Kidney epithelial cell (primary cell): ENCODE data around the gene C2orf72. TPM values are rescaled to one million over a fixed set of nuclear protein-coding genes. Genes with fewer than 3 reads are reported as not detected.
"Not testable (repeated sequence)": the region's sequence is repeated elsewhere in the genome, so short reads cannot be mapped to it uniquely, and the experiment has no call there.

Experiments
- DNase-seq: peaks from one replicate; pipeline ENCODE4 v3.0.0-alpha.2; 2010; ENCODE audit warnings: low read depth
- H3K27me3 ChIP-seq: 2 replicates; pipeline ENCODE4 v1.6.0; 2011; ENCODE audit warnings: low read length; ENCODE audit not compliant: control insufficient read depth, insufficient read depth
- H3K36me3 ChIP-seq: 2 replicates; pipeline ENCODE4 v1.5.1; 2011; ENCODE audit warnings: low read length; ENCODE audit not compliant: control insufficient read depth, insufficient read depth
- H3K4me3 ChIP-seq: 2 replicates; pipeline ENCODE4 v1.5.1; 2011; ENCODE audit warnings: low read depth, mild to moderate bottlenecking, control low read depth, low read length
- total RNA-seq: library from RNA; depleted of rRNA; stranded (reverse); fragments of >200 nt; gene quantifications from 2 replicates; pipeline ENCODE4 v1.2.3, GENCODE V29; 2015
- TF ChIP-seq, protein P1 (sequence below): IDR thresholded peaks from 2 replicates; pipeline ENCODE4 v1.5.1; 2011; ENCODE audit warnings: mild to moderate bottlenecking, moderate library complexity, low read length, control low read depth, inconsistent platforms; ENCODE audit not compliant: insufficient read depth, poor library complexity, severe bottlenecking

C2orf72 gene
- total RNA-seq, 1 donor from 2014 or later, result 0.63 TPM

DNA sequence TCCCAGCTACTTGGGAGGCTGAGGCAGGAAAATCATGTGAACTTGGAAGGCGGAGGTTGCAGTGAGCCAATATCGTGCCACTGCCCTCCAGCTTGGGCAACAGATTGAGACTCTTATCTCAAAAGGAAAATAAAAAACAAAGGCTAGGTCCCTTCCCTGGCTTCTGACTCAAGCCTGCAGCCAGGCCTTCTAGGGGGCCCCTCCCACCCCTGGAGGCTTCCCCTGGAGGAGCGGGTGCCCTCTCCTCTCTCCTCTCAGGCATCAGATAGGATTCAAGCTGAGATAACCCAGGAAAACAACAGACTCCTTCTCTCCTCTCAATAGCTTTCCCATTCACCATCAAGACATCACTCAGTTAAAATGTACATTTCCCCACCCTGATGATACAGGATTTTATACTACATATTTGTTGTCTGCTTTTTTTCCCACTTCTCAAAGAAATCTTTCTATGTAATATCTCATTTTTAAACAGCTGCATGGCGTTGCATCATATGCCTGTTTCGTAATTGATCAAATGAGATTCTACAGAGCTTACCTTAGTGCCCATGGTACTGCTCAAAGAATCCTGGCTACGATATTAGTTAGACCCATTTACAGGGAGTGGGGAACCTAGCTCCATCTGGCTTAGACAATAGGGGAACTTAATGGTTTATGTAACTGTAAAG, 20.6 kb upstream of the C2orf72 start:
- Histone ChIP-seq H3K36me3 (no peaks in the 10 kb centered on the region), H3K27me3 (peaks cover 11% of the 10 kb centered on the region), H3K4me3 (no peak overlapping the region)
- TF ChIP-seq, protein P1, sequence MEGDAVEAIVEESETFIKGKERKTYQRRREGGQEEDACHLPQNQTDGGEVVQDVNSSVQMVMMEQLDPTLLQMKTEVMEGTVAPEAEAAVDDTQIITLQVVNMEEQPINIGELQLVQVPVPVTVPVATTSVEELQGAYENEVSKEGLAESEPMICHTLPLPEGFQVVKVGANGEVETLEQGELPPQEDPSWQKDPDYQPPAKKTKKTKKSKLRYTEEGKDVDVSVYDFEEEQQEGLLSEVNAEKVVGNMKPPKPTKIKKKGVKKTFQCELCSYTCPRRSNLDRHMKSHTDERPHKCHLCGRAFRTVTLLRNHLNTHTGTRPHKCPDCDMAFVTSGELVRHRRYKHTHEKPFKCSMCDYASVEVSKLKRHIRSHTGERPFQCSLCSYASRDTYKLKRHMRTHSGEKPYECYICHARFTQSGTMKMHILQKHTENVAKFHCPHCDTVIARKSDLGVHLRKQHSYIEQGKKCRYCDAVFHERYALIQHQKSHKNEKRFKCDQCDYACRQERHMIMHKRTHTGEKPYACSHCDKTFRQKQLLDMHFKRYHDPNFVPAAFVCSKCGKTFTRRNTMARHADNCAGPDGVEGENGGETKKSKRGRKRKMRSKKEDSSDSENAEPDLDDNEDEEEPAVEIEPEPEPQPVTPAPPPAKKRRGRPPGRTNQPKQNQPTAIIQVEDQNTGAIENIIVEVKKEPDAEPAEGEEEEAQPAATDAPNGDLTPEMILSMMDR, result no peak
- DNase-seq, result no peak

DNA sequence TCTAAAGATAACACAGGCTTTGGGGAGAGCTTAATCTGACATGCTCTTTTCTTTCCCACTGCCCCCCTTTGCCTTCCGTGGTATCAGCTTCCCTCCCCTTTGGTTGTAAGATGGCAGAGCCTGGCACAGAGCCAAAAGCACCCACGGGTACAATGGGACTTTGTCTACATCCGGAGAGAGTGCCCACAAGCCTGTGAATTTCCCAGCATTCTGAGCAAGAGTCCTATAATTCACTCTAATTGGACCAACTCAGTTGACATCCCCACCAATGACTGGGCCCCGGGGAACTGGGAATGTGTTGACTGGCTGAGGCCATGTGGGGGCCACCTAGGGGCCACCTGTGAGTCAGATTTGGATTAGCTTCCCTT, 20.1 kb upstream of the C2orf72 start:
- TF ChIP-seq, protein P1, result no peak
- no peaks in the 10 kb centered on the region for H3K36me3 ChIP-seq
- H3K4me3 ChIP-seq, result no peak overlapping the region

DNA sequence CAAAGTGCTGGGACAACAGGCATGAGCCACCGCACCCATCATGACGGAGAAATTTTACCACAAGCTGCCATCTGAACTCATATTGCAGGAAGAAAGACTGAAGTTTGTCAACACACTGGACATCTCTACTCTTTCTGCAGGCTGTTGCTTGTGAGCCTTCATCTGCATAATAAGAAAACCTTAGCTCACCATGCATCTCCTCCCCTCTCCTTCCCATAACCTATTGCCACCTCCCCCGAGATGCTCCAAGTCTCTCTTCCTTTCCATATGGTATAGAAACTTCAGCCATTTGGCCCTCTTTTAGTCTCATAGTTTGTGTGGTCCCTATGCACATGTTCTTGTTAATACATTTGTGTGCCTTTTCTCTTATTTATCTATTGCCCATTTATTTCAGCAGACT, 19.1 kb upstream of the C2orf72 start:
- Histone ChIP-seq H3K36me3 (no peaks in the 10 kb centered on the region), H3K4me3 (no peak overlapping the region), H3K27me3 (peaks cover 6% of the 10 kb centered on the region)
- no peak for DNase-seq
- TF ChIP-seq, protein P1, result no peak

More for the DNA sequence above, 20.1 kb upstream of the C2orf72 start:
- peaks cover 6% of the 10 kb centered on the region for H3K27me3 ChIP-seq
- no peak for DNase-seq

DNA sequence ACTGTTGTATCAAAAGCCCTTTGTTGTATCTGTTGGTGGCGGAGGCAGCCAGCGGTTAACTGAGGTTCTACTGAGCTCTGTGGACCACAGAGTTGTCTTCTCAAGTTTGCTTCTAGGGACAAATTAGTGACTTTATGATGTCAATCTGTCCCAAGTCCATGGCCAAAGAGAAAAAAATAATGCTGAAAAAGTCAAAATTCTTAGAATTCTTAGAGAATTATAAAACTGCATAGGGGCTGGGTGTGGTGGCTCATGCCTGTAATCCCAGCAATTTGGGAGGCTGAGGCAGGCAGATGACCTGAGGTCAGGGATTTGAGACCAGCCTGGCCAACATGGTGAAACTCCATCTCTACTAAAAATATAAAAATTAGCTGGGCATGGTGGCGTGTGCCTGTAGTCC, 12.3 kb upstream of the C2orf72 start:
- not testable (repeated sequence) for H3K4me3 ChIP-seq, H3K36me3 ChIP-seq, H3K27me3 ChIP-seq, DNase-seq

DNA sequence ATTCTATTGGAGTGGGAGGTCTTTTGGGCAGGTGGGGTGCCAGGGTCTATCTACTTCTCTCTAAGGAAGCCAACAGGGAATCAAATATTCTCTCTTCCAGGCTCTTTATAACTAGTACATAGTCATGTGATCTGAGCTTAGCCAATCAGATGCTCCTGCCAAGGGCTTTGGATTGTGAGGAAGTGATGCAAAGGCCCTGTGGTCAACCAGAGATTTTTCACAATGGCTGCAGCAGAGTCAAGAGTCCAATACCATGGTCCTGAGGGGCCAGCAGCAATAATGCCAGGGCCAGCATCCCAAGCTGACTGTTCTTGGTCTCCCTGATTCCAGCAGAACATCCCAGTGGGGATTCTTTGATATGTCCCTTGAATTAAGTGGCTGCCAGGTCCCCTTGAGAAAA, 8.4 kb upstream of the C2orf72 start:
- Histone ChIP-seq H3K27me3 (peaks cover 13% of the 10 kb centered on the region), H3K36me3 (no peaks in the 10 kb centered on the region), H3K4me3 (no peak overlapping the region)
- TF ChIP-seq, protein P1, result no peak
- no peak for DNase-seq

DNA sequence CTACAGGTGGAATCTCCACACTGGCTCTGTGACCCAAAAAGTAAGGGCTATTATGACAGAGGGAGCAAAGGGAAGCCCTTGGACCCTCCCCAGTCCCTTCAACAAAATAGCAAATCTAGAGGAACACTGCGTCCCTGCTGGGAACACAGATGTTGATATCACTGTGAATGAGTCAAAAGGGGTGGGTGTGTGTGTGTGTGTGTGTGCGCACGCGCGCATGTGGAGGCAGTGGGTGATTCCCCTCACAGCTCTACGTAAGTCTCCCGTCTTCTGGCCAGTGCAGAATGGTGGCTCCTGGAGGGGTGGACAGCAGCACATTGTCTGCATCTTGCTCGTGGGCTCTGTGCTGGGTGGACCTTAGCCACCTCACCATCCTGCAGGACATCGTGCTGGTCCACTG, 7.8 kb upstream of the C2orf72 start:
- TF ChIP-seq, protein P1, result no peak
- no peak for DNase-seq
- H3K4me3 ChIP-seq, result no peak overlapping the region
- H3K36me3 ChIP-seq, result no peaks in the 10 kb centered on the region
- peaks cover 13% of the 10 kb centered on the region for H3K27me3 ChIP-seq
